Measurements from ENCODE around the gene ITGA2.

The ITGA2 gene

DNA sequence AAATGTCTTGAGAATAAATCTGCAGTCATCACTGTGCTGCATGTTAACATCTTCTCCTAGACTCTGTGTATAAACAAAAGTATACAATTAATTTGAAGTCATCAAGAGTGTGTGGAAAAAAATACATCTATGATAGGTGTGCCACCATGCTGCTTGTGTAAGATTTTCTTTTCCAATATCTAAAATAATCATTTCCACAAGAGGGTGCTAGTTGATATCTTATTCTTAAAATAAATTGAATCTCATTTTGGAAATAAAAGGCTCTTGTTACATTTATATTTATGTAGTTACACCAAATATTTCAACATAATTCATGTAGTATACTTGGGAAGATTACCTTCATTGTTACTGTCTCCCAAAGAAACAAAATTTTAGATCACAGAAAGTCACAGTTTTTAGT is 134.6 kb downstream of the ITGA2 start:
- Histone ChIP-seq H3K4me2 (ENCODE audit: low read length) (no peak overlapping the region), H3K4me3 (ENCODE audit: low read depth, low read length) (no peak overlapping the region), H2BK12ac (ENCODE audit: low read length) (no peak overlapping the region), H3K79me2 (ENCODE audit: control insufficient read depth, insufficient read depth, low read length, poor library complexity) (no peaks in the 10 kb centered on the region), H4K91ac (ENCODE audit: low read depth, low read length) (no peak overlapping the region), H3K27me3 (ENCODE audit: insufficient read depth, low read length) (no peaks in the 10 kb centered on the region), H3K9ac (ENCODE audit: low read length) (no peak overlapping the region), H2BK5ac (ENCODE audit: low read depth, low read length, poor library complexity) (no peak overlapping the region), H3K18ac (ENCODE audit: low read length) (no peak overlapping the region), H2AFZ (ENCODE audit: insufficient read depth, low read length, poor library complexity) (no peak overlapping the region), H3K4ac (ENCODE audit: low read depth, low read length) (no peak overlapping the region), H3K9me3 (ENCODE audit: insufficient read depth, low read depth, low read length) (no peaks in the 10 kb centered on the region), H3K27ac (ENCODE audit: low read depth, low read length) (no peak overlapping the region), H3K14ac (ENCODE audit: low read length) (no peak overlapping the region), H2AK5ac (ENCODE audit: low read length) (no peak overlapping the region), H3K79me1 (ENCODE audit: low read length) (peaks cover 3% of the 10 kb centered on the region), H3K4me1 (ENCODE audit: control insufficient read depth in 1 of 2, insufficient read depth in 2 of 2, low read length in 2 of 2) (peaks cover 1 to 2% of the 10 kb centered on the region in 2 experiments), H2BK120ac (ENCODE audit: insufficient read depth, low read length, poor library complexity) (no peak overlapping the region), H3K36me3 (ENCODE audit: control insufficient read depth in 1 of 2, insufficient read depth in 2 of 2, low read length in 2 of 2) (no peaks in the 10 kb centered on the region), H4K12ac (ENCODE audit: low read depth, low read length) (no peak overlapping the region), H4K8ac (ENCODE audit: low read depth, low read length) (no peak overlapping the region), H3K23ac (ENCODE audit: low read length) (no peak overlapping the region)
- DNase-seq, result no peak

DNA sequence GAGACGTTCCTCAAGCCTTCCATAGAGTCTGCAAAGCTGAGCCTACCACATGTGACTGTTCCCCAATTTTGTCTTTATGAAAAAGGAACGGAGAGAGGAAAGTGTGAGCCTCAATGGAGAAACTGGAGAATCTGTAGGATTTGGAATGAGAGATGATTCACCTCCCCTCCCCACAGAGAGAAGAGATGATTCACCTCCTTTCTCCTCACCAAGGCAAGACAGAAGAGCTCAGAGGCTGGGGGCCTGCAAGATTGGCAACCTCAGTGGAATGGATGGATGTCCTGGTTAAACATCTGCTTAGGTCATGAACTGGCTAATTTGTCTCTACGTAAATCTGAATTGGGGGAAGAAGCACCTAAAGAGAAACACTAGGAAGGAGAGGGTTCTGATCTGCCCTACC is 137.4 kb downstream of the ITGA2 start:
- H3K14ac ChIP-seq (ENCODE audit: low read length), result no peak overlapping the region
- no peaks in the 10 kb centered on the region for H3K9me3 ChIP-seq (ENCODE audit: insufficient read depth, low read depth, low read length)
- H2BK5ac ChIP-seq (ENCODE audit: low read depth, low read length, poor library complexity), result no peak overlapping the region
- no CpG with 5 or more reads among the region's 3 CpGs for WGBS (ENCODE audit: extremely low coverage, insufficient coverage, insufficient read length)
- no peaks in the 10 kb centered on the region for H3K79me2 ChIP-seq (ENCODE audit: control insufficient read depth, insufficient read depth, low read length, poor library complexity)
- DNase-seq, result peak in 1 of 2 donors; percentile 9
- no peak overlapping the region for H3K4me2 ChIP-seq (ENCODE audit: low read length)
- no peak overlapping the region for H3K9ac ChIP-seq (ENCODE audit: low read length)
- no peak overlapping the region for H4K12ac ChIP-seq (ENCODE audit: low read depth, low read length)
- H4K91ac ChIP-seq (ENCODE audit: low read depth, low read length), result no peak overlapping the region
- no peak overlapping the region for H2AK5ac ChIP-seq (ENCODE audit: low read length)
- no peak overlapping the region for H3K23ac ChIP-seq (ENCODE audit: low read length)
- H2BK12ac ChIP-seq (ENCODE audit: low read length), result no peak overlapping the region
- H3K18ac ChIP-seq (ENCODE audit: low read length), result no peak overlapping the region
- H2BK120ac ChIP-seq (ENCODE audit: insufficient read depth, low read length, poor library complexity), result no peak overlapping the region
- no peaks in the 10 kb centered on the region for H3K36me3 ChIP-seq (ENCODE audit: control insufficient read depth in 1 of 2, insufficient read depth in 2 of 2, low read length in 2 of 2)
- H3K27ac ChIP-seq (ENCODE audit: low read depth, low read length), result no peak overlapping the region
- H4K8ac ChIP-seq (ENCODE audit: low read depth, low read length), result no peak overlapping the region
- H3K4me1 ChIP-seq (ENCODE audit: control insufficient read depth in 1 of 2, insufficient read depth in 2 of 2, low read length in 2 of 2), result peaks cover 1 to 2% of the 10 kb centered on the region in 2 experiments
- H3K79me1 ChIP-seq (ENCODE audit: low read length), result peaks cover 3% of the 10 kb centered on the region
- H2AFZ ChIP-seq (ENCODE audit: insufficient read depth, low read length, poor library complexity), result no peak overlapping the region
- H3K27me3 ChIP-seq (ENCODE audit: insufficient read depth, low read length), result no peaks in the 10 kb centered on the region
- no peak overlapping the region for H3K4ac ChIP-seq (ENCODE audit: low read depth, low read length)
- H3K4me3 ChIP-seq (ENCODE audit: low read depth, low read length), result no peak overlapping the region

DNA sequence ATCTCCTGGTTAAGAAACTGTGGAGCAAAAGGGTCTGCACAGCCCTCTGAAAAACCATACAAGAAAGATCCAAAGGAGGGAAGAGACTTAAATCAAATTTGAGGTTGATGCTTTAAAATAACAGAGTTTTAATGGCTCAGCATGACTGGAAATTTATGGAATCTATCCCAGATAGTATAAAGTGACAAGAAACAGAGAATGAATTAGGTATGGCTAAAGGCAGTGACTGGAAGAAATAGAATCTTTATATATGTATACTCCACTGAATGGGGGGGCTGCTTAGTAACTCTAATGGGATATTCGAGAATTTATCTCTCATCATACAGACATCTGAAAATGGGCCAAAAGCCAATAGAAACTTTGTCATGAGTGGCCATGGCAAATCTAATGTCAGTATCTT is 138.0 kb downstream of the ITGA2 start:
- no peak overlapping the region for H3K4ac ChIP-seq (ENCODE audit: low read depth, low read length)
- H2BK120ac ChIP-seq (ENCODE audit: insufficient read depth, low read length, poor library complexity), result no peak overlapping the region
- H2BK12ac ChIP-seq (ENCODE audit: low read length), result no peak overlapping the region
- H3K14ac ChIP-seq (ENCODE audit: low read length), result no peak overlapping the region
- H3K9me3 ChIP-seq (ENCODE audit: insufficient read depth, low read depth, low read length), result no peaks in the 10 kb centered on the region
- H4K12ac ChIP-seq (ENCODE audit: low read depth, low read length), result no peak overlapping the region
- H3K4me1 ChIP-seq (ENCODE audit: control insufficient read depth in 1 of 2, insufficient read depth in 2 of 2, low read length in 2 of 2), result peaks cover 1 to 2% of the 10 kb centered on the region in 2 experiments
- H3K27me3 ChIP-seq (ENCODE audit: insufficient read depth, low read length), result no peaks in the 10 kb centered on the region
- H4K91ac ChIP-seq (ENCODE audit: low read depth, low read length), result no peak overlapping the region
- no CpG with 5 or more reads among the region's 1 CpG for WGBS (ENCODE audit: extremely low coverage, insufficient coverage, insufficient read length)
- no peak overlapping the region for H3K18ac ChIP-seq (ENCODE audit: low read length)
- no peak overlapping the region for H2AFZ ChIP-seq (ENCODE audit: insufficient read depth, low read length, poor library complexity)
- H3K4me2 ChIP-seq (ENCODE audit: low read length), result no peak overlapping the region
- H3K79me1 ChIP-seq (ENCODE audit: low read length), result peaks cover 3% of the 10 kb centered on the region
- no peak overlapping the region for H2AK5ac ChIP-seq (ENCODE audit: low read length)
- H3K4me3 ChIP-seq (ENCODE audit: low read depth, low read length), result no peak overlapping the region
- H2BK5ac ChIP-seq (ENCODE audit: low read depth, low read length, poor library complexity), result no peak overlapping the region
- H3K79me2 ChIP-seq (ENCODE audit: control insufficient read depth, insufficient read depth, low read length, poor library complexity), result no peaks in the 10 kb centered on the region
- no peak overlapping the region for H4K8ac ChIP-seq (ENCODE audit: low read depth, low read length)
- H3K36me3 ChIP-seq (ENCODE audit: control insufficient read depth in 1 of 2, insufficient read depth in 2 of 2, low read length in 2 of 2), result no peaks in the 10 kb centered on the region
- no peak overlapping the region for H3K27ac ChIP-seq (ENCODE audit: low read depth, low read length)
- DNase-seq, result no peak
- H3K9ac ChIP-seq (ENCODE audit: low read length), result no peak overlapping the region
- peak overlapping the region; percentile 17 for H3K23ac ChIP-seq (ENCODE audit: low read length)

DNA sequence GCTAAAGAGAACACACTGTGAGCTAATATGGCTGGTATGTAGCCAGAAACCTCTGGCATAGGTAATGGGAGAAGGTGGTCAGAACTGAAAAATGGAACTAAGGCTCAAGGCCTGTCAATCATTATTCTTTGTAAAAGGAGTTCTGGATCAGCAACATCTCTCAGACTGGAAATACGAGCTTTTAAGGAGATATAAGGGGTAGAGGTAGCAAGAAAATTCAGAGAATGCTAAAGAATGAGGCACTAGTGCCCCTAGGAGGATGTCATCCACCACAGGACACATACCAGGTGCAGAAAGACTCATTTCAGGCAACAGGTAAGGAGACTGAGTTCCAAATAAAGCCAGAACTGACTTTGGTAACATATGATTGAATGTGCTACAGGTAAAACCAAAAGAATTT is 139.3 kb downstream of the ITGA2 start:
- Histone ChIP-seq H3K4ac (ENCODE audit: low read depth, low read length) (no peak overlapping the region), H3K4me1 (ENCODE audit: control insufficient read depth in 1 of 2, insufficient read depth in 2 of 2, low read length in 2 of 2) (peaks cover 0 to 2% of the 10 kb centered on the region in 2 experiments), H3K23ac (ENCODE audit: low read length) (no peak overlapping the region), H2BK12ac (ENCODE audit: low read length) (no peak overlapping the region), H2BK120ac (ENCODE audit: insufficient read depth, low read length, poor library complexity) (no peak overlapping the region), H4K91ac (ENCODE audit: low read depth, low read length) (no peak overlapping the region), H3K36me3 (ENCODE audit: control insufficient read depth in 1 of 2, insufficient read depth in 2 of 2, low read length in 2 of 2) (no peaks in the 10 kb centered on the region), H3K4me3 (ENCODE audit: low read depth, low read length) (no peak overlapping the region), H3K9ac (ENCODE audit: low read length) (no peak overlapping the region), H3K14ac (ENCODE audit: low read length) (no peak overlapping the region), H3K9me3 (ENCODE audit: insufficient read depth, low read depth, low read length) (no peaks in the 10 kb centered on the region), H2BK5ac (ENCODE audit: low read depth, low read length, poor library complexity) (no peak overlapping the region), H2AK5ac (ENCODE audit: low read length) (no peak overlapping the region), H3K79me2 (ENCODE audit: control insufficient read depth, insufficient read depth, low read length, poor library complexity) (no peaks in the 10 kb centered on the region), H2AFZ (ENCODE audit: insufficient read depth, low read length, poor library complexity) (no peak overlapping the region), H4K12ac (ENCODE audit: low read depth, low read length) (no peak overlapping the region), H3K27ac (ENCODE audit: low read depth, low read length) (peak overlapping the region; percentile 52), H3K18ac (ENCODE audit: low read length) (no peak overlapping the region), H3K79me1 (ENCODE audit: low read length) (peaks cover 3% of the 10 kb centered on the region), H3K27me3 (ENCODE audit: insufficient read depth, low read length) (no peaks in the 10 kb centered on the region), H4K8ac (ENCODE audit: low read depth, low read length) (no peak overlapping the region), H3K4me2 (ENCODE audit: low read length) (no peak overlapping the region)
- peak; percentile 79 to 94 for DNase-seq
- no CpG with 5 or more reads among the region's 1 CpG for WGBS (ENCODE audit: extremely low coverage, insufficient coverage, insufficient read length)
